Renal pelvis (tissue), 4 donors: ENCODE results near the gene POLR3GL. TPM values are rescaled to one million over a fixed set of nuclear protein-coding genes. Genes with fewer than 3 reads are reported as not detected.
"Not testable (repeated sequence)": the region's sequence is repeated elsewhere in the genome, so short reads cannot be mapped to it uniquely, and the experiment has no call there.

Source experiments
- DNase-seq: peaks from one replicate; pipeline ENCODE4 v3.0.0-alpha.2; 2013
- polyA plus RNA-seq, 3 donors: library from polyadenylated mRNA; unstranded; fragments of 120-200 nt; gene quantifications; one replicate each; pipeline ENCODE4 v1.2.1, GENCODE V29; 2013; ENCODE audit not compliant: insufficient read length in 3 of 3

Gene POLR3GL
- polyA plus RNA-seq, 3 donors: 32.3 to 35.7 (median 34.5) TPM

DNA sequence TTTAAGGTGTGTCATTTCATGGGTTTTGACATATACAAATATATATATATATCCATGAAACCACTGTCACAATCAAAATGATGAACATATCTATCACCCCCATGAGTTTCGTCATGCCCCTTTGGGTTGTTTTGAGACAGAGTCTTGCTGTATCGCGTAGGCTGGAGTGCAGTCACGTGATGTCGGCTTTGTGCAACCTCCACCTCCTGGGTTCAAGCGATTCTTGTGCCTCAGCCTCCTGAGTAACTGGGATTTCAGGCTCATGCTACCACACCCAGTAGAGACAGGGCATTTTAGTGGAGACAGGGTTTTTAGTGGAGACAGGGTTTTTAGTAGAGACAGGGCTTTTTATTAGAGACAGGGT, 49.1 kb downstream of the POLR3GL start:
- no peak for DNase-seq

DNA sequence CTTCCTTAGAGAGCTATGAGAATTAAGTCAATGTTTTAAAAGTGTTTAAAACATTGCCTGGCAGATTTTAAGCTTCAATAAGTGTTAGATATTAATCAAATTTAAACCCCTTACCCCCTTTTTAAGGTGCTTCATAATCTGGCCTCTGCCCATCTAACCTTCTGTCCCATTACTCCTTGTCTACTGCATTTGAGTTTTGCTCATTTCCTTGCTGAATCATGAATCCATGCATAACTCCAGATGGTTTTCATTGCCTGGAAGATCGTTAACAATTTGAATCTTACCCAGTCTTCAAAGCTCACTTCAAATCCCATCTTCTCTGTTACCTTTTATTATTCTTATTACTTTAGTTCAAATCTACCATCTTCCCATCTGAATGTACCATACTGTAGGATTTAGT, 52.4 kb downstream of the POLR3GL start:
- DNase-seq: no peak

DNA sequence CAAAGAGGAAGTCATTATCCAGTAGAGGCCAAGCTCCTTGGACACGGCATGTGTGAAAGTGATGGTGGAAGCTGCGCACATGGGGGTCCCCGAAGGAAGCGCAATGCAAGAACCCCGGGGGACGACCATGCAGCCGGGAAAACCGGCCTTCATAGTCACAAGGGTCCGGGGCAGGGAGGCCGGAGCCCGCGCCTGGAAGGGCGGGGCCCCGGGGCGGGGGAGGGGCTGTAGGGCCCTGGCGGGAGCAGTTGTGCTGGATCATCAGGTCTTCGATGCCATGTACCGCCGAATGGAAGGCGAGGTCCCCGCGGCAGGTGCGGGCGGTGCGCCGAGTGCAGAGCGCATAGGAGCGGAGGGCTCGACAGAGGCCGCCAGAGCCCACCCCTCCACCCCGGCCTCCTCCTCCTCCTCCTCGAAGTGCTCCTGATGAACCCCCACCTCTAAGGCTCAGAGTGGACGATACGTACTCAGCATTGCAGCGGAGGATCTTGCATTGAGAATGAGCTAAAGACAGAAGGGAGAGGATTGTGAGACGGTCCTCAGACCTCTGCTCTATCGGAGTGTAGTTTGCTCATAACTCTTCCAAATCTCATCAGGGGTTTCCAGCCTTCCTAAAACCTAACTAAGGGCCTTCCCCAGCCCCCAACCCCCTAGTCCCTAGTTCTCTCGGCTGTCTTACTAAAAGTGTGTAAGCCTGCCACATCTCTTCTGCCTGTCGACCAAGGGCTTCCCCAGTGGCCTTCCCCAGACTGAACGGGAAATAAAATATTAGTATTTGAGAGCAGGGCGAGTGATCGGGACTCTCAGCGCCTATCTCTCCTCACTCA, 55.0 kb downstream of the POLR3GL start:
- no peak for DNase-seq

DNA sequence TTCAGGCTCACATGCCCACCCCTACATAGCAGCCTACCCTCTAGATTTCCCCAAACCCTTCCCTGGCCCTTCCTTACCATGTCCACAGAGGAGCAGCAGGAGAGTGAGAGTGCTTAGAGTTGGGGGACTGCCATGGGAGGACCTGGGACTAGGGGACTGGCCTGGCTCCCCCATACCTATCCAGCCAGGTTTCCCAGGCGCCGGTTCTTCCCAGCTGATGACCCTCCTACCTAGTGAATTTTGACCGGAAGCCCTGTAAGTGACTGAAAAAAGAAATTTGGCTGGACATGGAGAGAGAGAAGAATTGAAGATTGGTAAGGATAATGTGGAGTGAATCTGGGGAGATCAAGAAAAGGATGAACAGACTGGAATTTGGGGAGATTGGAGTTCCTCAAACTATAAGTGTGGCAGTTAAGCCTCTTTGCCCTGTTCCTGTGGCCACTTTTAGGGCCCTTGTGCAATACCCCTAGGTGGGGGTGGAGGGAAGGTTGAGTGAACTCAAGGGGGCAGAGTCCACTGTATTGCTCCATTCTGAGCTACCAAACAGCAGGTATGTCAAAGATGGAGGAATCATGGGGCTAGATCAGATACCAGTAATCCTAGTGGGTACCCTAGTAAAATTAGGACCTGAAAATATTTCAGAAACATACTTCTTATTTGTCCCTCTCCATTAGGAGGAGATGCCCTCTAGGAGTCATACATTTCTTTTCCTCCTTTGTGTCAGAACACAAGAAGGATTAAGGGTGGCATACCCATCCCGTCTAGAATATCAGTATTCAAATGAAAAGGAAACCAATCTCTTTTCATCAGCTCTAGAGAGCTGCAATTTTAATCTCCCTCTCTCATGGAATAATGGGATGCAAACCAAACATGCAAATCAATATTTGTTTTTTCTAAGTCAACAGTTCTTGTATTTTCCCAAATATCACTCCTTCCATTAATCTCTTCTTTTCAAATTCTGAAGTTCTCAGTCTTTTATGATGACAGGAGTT, 55.9 kb downstream of the POLR3GL start:
- DNase-seq: no peak

DNA sequence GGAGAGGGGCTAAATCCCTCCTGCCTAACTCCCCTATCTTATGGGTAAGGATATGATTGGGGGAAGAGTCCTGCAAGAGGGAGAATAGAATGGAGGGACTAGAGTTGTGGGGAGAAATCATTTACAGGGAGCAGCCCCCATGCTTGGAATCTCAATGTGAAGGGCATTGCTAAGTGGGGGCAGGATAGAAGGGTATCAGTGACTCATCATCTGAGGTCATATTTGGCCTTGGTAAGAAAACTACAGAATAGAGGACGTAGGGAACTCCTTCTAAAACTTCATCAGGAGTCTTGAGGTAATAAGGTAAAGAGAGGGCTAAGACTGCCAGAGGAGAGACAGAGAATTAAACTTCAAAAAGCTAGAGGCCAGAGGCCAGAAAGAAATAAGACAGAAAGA, 56.6 kb downstream of the POLR3GL start:
- no peak for DNase-seq

DNA sequence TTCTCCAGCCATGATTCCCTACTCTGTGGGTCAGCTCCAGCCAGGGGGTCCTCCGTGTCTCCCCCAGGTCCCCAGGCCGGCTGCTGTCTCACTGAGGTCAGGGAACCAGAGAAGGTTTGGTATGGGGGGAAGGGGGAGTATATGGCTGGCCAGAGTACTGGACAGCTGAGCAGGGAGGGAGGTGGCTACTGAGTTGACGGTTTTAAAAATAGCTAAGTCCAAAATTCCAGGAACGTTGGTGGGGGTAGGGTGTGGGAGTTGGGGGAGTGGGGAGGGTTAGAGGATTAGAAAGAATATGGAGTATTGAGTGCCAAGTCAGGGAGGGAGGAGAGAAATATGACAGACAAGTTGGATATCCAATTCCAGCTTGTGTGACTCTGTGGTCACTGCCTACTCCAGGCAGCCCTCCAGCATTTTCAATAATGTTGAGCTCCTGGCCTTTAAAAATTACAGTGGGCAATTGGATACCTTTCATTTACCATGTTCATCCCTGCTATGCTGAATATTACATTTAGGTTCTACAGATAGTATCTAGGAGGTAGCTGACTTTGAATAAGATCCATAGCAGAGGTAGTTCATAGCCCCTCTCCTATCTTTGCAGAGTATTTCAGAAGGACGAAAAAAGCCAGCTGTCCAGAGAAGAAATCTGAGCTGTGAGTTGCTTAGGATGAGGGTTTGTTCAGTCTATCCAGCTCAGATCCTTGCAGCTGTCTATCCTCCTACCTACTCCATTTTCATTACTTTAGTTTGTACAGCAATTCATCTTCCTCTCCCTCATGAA, 57.3 kb downstream of the POLR3GL start, which contains the start of gene HJV:
Gene HJV (minus strand): TSS at position 114 of the 781 bp plus-strand sequence. CDS start 1,504 bp downstream, outside the sequence.
- no peak for DNase-seq

DNA sequence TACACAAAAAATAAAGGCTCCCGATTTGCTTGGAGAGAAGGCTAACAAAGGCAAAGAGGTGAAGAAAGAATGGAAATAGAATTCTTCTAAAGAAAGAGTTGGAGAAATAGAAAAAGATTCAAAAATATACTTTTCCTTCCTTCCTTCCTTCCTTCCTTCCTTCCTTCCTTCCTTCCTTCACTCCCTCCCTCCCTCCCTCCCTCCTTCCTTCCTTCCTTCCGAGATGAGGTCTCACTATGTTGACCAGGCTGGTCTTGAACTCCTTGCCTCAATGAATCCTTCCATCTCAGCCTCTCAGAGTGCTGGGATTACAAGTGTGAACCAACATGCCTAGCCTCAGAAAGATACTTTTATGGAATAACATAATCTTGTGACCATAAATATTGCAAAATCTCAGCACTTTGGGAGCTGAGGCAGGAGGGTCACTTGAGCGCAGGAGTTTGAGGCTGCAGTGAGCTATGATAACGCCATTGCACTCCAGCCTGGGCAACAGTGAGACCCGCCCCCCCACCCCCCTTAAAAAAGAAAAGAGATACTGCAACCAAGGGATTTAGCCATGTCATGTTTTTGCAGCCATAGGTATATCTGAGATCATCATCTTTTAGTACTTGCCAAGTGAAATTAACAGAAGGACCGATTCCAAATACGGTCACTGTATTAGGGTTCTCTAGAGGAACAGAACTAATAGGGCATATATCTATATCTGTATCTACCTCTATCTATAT, 58.1 kb downstream of the POLR3GL start:
- no peak for DNase-seq

DNA sequence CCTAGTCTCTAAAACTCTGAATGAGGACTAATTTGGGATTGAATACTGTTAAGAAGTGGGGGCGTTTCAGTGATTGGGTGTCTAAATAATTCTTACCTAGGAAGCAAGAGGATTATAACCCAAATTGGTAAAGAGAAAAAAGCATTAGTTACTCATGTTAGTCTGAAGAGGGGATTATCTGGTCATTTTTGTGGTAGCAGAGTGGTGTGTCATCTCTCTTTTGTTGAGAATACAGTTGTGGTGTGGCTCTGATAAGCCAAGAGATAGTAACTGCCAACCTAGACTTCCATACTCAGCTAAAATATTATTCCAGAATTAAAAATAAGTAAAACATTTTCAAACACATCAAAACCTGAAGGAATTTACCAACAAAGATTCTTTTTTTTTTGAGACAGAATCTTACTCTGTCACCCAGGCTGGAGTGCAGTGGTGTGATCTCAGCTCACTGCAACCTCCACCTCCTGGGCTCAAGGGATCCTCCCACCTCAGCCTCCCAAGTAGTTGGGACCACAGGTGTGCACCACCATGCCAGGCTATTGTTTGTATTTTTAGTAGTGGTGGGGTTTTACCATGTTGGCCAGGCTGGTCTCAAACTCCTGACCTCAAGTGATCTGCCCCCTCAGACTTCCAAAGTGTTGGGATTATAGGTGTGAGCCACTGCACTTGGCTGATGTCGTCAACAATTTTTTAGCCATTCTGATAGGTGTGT, 61.5 kb downstream of the POLR3GL start:
- DNase-seq: not testable (repeated sequence)

DNA sequence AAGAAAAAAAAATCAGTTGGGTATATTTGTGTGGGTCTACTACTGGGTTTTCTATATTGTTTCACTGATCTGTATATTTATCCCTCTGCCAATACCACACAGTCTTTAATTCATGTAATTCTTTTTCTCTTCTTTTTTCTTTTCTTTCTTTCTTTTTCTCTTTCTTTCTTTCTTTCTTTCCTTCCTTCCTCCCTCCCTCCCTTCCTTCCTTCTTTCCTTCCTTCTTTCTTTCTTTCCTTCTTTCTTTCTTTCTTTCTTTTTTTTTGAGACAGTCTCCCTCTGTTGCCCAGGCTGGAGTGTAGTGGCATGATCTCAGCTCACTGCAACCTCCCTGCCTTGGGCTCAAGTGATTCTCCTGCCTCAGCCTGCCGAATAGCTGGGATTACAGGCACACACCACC, 62.2 kb downstream of the POLR3GL start:
- not testable (repeated sequence) for DNase-seq

Other genes with a start within 250 kb of the POLR3GL start
- 1 to 10 TPM; 1.0 to 4.1 (median 2.6) TPM for gene CD160, start 245.2 kb upstream of the POLR3GL start, polyA plus RNA-seq
- gene RNF115, start 140.6 kb upstream of the POLR3GL start, polyA plus RNA-seq: 10 to 100 TPM; 12.4 to 21.9 (median 20.7) TPM
- 10 to 100 TPM; 35.9 to 41.3 (median 39.5) TPM for gene POLR3C, start 140.5 kb upstream of the POLR3GL start, polyA plus RNA-seq
- gene NUDT17, start 119.1 kb upstream of the POLR3GL start, polyA plus RNA-seq: 1 to 10 TPM; 6.5 to 9.1 (median 8.0) TPM
- 10 to 100 TPM; 52.5 to 59.6 (median 55.4) TPM for gene PIAS3, start 105.6 kb upstream of the POLR3GL start, polyA plus RNA-seq
- 1 to 10 TPM; 2.6 to 2.8 (median 2.7) TPM for gene ANKRD35, start 78.8 kb upstream of the POLR3GL start, polyA plus RNA-seq
- gene ITGA10, start 54.6 kb upstream of the POLR3GL start, polyA plus RNA-seq: 1 to 10 TPM in 2 of 3 donors, under 1 TPM in 1; 0.61 to 2.3 (median 1.4) TPM
- 10 to 100 TPM; 49.4 to 59.3 (median 56.8) TPM for gene PEX11B, start 46.0 kb upstream of the POLR3GL start, polyA plus RNA-seq
- 100 to 1,000 TPM; 179 to 211 (median 202) TPM for gene RBM8A, start 37.2 kb upstream of the POLR3GL start, polyA plus RNA-seq
- gene LIX1L, start 6.7 kb upstream of the POLR3GL start, polyA plus RNA-seq: 10 to 100 TPM; 21.5 to 22.8 (median 22.0) TPM
- under 1 TPM; 0.64 to 0.79 (median 0.77) TPM for gene ANKRD34A, start 115 bp upstream of the POLR3GL start, polyA plus RNA-seq
- 100 to 1,000 TPM; 465 to 546 (median 519) TPM for gene TXNIP, start 31.9 kb downstream of the POLR3GL start, polyA plus RNA-seq
- under 1 TPM in 2 of 3 donors, not detected in 1; 0.34 to 0.46 TPM for gene HJV, start 57.0 kb downstream of the POLR3GL start, polyA plus RNA-seq
- gene NBPF10, start 180.1 kb downstream of the POLR3GL start, polyA plus RNA-seq: 1 to 10 TPM; 3.6 to 4.4 (median 3.7) TPM